Liver (tissue), 9 donors: Measurements from ENCODE around the gene NKD1. TPM values are rescaled to one million over a fixed set of nuclear protein-coding genes. Genes with fewer than 3 reads are reported as not detected.

Source experiments
- DNase-seq: peaks from one replicate; pipeline ENCODE4 v3.0.0-alpha.2; 2017; ENCODE audit warnings: low spot score
- H3K27ac ChIP-seq, 2 donors: one replicate each; pipeline ENCODE4 v1.7.0; 2013; ENCODE audit warnings: inconsistent platforms in 2 of 2, low read length in 2 of 2, control low read depth in 1 of 2, low read depth in 1 of 2, mild to moderate bottlenecking in 1 of 2
- H3K27me3 ChIP-seq, 4 donors: one replicate each; pipeline versions ENCODE4 v1.6.1 to v1.7.0; 2013; ENCODE audit warnings: low read length in 3 of 4, inconsistent platforms in 1 of 4, mild to moderate bottlenecking in 1 of 4, moderate library complexity in 1 of 4; ENCODE audit not compliant: control insufficient read depth in 4 of 4, insufficient read depth in 4 of 4
- H3K36me3 ChIP-seq, 4 donors: one replicate each; pipeline versions ENCODE4 v1.6.1 to v1.7.0; 2013; ENCODE audit warnings: low read length in 3 of 4, mild to moderate bottlenecking in 3 of 4, low read depth in 1 of 4, moderate library complexity in 1 of 4; ENCODE audit not compliant: control insufficient read depth in 4 of 4, insufficient read depth in 3 of 4
- H3K4me1 ChIP-seq, 4 donors: one replicate each; pipeline versions ENCODE4 v1.6.1 to v1.7.0; 2013; ENCODE audit warnings: low read length in 3 of 4, mild to moderate bottlenecking in 3 of 4, moderate library complexity in 1 of 4; ENCODE audit not compliant: control insufficient read depth in 4 of 4, insufficient read depth in 4 of 4
- H3K4me3 ChIP-seq, 3 donors: one replicate each; pipeline versions ENCODE4 v1.6.1 to v1.7.0; 2013; ENCODE audit warnings: low read length in 3 of 3, control low read depth in 1 of 3, low read depth in 1 of 3, mild to moderate bottlenecking in 1 of 3
- H3K9ac ChIP-seq, 2 donors: one replicate each; pipeline ENCODE4 v1.7.0; 2013; ENCODE audit warnings: low read length in 2 of 2, mild to moderate bottlenecking in 2 of 2, moderate library complexity in 2 of 2, control low read depth in 1 of 2, low read depth in 1 of 2
- H3K9me3 ChIP-seq, 4 donors: one replicate each; pipeline versions ENCODE4 v1.6.1 to v1.7.0; 2013; ENCODE audit warnings: low read length in 3 of 4; ENCODE audit not compliant: control insufficient read depth in 4 of 4
- CTCF ChIP-seq: fragments of 150-350 bp; IDR thresholded peaks from 2 replicates; pipeline ENCODE4 v1.5.1; 2017; ENCODE audit warnings: improper control_type of control experiment, low read depth, low read length; ENCODE audit not compliant: missing input control
- EGR1 ChIP-seq, 2 donors: IDR thresholded peaks; 2 replicates each; pipeline ENCODE4 v1.6.1; 2016 to 2018; ENCODE audit warnings: antibody characterized with exemption in 2 of 2, low read depth in 2 of 2
- FOXA1 ChIP-seq: IDR thresholded peaks from 2 replicates; pipeline ENCODE4 v1.6.1; 2016; ENCODE audit warnings: antibody characterized with exemption
- FOXA2 ChIP-seq: IDR thresholded peaks from 2 replicates; pipeline ENCODE4 v1.6.1; 2016; ENCODE audit warnings: antibody characterized with exemption
- GABPA ChIP-seq, 2 donors: IDR thresholded peaks in 1 of 2; conservative IDR thresholded peaks in 1 of 2; 2 replicates each; pipeline ENCODE4 v1.6.1; 2016; ENCODE audit warnings: antibody characterized with exemption in 2 of 2, mild to moderate bottlenecking in 1 of 2, moderate library complexity in 1 of 2
- HNF4A ChIP-seq, 2 donors: conservative IDR thresholded peaks; 2 replicates each; pipeline ENCODE4 v1.6.1; 2016; ENCODE audit warnings: antibody characterized with exemption in 2 of 2, mild to moderate bottlenecking in 2 of 2
- HNF4G ChIP-seq: IDR thresholded peaks from 2 replicates; pipeline ENCODE4 v1.6.1; 2016; ENCODE audit warnings: antibody characterized with exemption
- JUND ChIP-seq, 2 donors: IDR thresholded peaks; 2 replicates each; pipeline ENCODE4 v1.6.1; 2016; ENCODE audit warnings: antibody characterized with exemption in 2 of 2
- NR2F2 ChIP-seq: IDR thresholded peaks from 2 replicates; pipeline ENCODE4 v1.6.1; 2016; ENCODE audit warnings: antibody characterized with exemption
- RAD21 ChIP-seq, 2 donors: IDR thresholded peaks; 2 replicates each; pipeline ENCODE4 v1.6.1; 2016; ENCODE audit warnings: antibody characterized with exemption in 2 of 2, mild to moderate bottlenecking in 2 of 2
- RXRA ChIP-seq, 2 donors: IDR thresholded peaks; 2 replicates each; pipeline ENCODE4 v1.6.1; 2017 to 2018; ENCODE audit warnings: antibody characterized with exemption in 2 of 2, mild to moderate bottlenecking in 1 of 2
- SP1 ChIP-seq: IDR thresholded peaks from 2 replicates; pipeline ENCODE4 v1.6.1; 2018; ENCODE audit warnings: antibody characterized with exemption, mild to moderate bottlenecking
- TAF1 ChIP-seq: conservative IDR thresholded peaks from 2 replicates; pipeline ENCODE4 v1.6.1; 2016; ENCODE audit warnings: antibody characterized with exemption, mild to moderate bottlenecking
- YY1 ChIP-seq: IDR thresholded peaks from 2 replicates; pipeline ENCODE4 v1.6.1; 2016; ENCODE audit warnings: antibody characterized with exemption, mild to moderate bottlenecking
- WGBS: extraction: QIAGEN DNeasy Blood & Tissue Kit; methylation state at CpG from one replicate; pipeline ENCODE4 v1.1.7; 2013; 5-methylcytosine and 5-hydroxymethylcytosine counted together
- polyA plus RNA-seq, 2 donors: library from polyadenylated mRNA; stranded (reverse) in 1 of 2; unstranded in 1 of 2; fragments of 200-250 nt in 1 of 2; fragments of >200 nt in 1 of 2; fragmentation: Nextera tagmentation in 1 of 2; extraction: Ambion mirVana in 1 of 2; gene quantifications; one replicate each; pipeline versions ENCODE4 v1.2.1 to v1.2.3, GENCODE V29; 2013 to 2015
- total RNA-seq, 2 donors: library from RNA; depleted of rRNA; stranded (reverse); fragments of >200 nt; gene quantifications; one replicate each; pipeline ENCODE4 v1.2.3, GENCODE V29; 2014
- TF ChIP-seq, protein P1 (sequence below): IDR thresholded peaks from 2 replicates; pipeline ENCODE4 v1.6.1; 2016; ENCODE audit warnings: antibody characterized with exemption
- TF ChIP-seq, protein P2 (sequence below): IDR thresholded peaks from 2 replicates; pipeline ENCODE4 v1.6.1; 2016; ENCODE audit warnings: antibody characterized with exemption
- TF ChIP-seq, protein P3 (sequence below): IDR thresholded peaks from 2 replicates; pipeline ENCODE4 v1.6.1; 2016; ENCODE audit warnings: antibody characterized with exemption, mild to moderate bottlenecking
- TF ChIP-seq, protein P4 (sequence below): IDR thresholded peaks from 2 replicates; pipeline ENCODE4 v1.6.1; 2016; ENCODE audit warnings: antibody characterized with exemption
- donor health status: healthy.
- donor health status: healthy.
- donor health status: healthy.
- donor health status: healthy.
- donor health status: healthy.

The NKD1 gene
- total and polyA plus RNA-seq, 4 donors, result 0.28 to 3.5 (median 0.85) TPM

DNA sequence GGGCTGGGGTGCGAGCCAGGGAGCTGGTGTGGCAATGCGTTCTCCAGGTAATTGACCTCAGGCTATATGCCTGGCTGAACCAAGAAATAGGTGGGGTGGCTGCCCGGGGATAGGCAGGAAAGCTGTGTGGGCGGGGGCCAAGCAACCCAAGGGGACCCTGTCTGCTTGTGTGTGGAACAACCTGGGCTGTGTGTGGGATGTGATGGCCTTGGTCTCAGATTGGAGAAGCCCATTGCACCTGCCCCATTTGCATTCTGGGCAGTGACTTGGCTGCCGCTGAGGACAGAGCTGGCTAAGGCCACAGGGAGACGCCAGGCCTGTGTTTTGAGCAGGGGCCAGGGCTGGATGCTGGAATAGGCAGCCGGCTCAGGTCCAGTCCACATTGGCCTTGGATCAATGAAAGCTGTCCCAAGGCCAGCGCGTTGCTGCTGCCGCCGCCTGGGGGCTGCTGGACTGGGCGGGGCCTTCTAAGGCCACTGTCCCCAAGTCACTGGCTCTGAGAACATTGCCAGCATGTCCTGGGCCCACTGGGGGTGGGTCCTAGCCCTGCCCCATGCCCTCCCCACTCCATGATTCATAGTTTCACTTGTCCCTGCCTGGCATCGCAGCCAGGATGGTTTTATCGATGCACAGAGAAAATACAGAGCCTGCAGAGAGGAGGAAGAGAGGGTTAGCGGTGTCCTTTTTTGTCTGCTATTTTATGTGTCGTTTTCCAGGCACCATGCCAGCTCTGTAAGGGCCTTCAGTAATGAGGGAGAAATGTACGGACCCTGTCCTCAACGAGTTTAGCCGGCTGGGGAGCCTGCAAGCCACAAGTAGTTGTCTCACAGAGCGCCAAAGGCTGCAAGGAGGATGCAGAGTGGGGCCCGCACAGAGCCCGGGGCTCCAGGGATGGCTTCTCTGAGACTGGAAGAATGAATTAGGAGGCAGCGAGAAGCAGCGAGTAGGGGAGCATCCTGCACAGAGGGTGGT lies 43.9 kb downstream of the NKD1 start:
- Histone ChIP-seq H3K36me3 (no peaks in the 10 kb centered on the region), H3K4me1 (peaks cover 5 to 23% (median 22%) of the 10 kb centered on the region in 4 donors), H3K27ac (peak overlapping the region; percentile 65 to 86), H3K9me3 (no peaks in the 10 kb centered on the region), H3K27me3 (no peaks in the 10 kb centered on the region), H3K4me3 (no peak overlapping the region), H3K9ac (no peak overlapping the region)
- DNase-seq, result peak; percentile 44
- TF ChIP-seq GABPA (IDR thresholded peaks at IDR 0.05 in 1 of 2, conservative IDR thresholded peaks at IDR 0.05 in 1 of 2) (no peak), FOXA1 (no peak), EGR1 (IDR thresholded peaks at IDR 0.05; ENCODE audit: low read depth in 2 of 2) (peak; percentile 75 to 76), SP1 (peak; percentile 99), FOXA2 (no peak), TAF1 (no peak), RAD21 (IDR thresholded peaks at IDR 0.05) (peak; percentile 45 to 68), RXRA (IDR thresholded peaks at IDR 0.05) (peak; percentile 98 to 99), HNF4A (conservative IDR thresholded peaks at IDR 0.05) (peak; percentile 82 to 90), YY1 (peak; percentile 82), HNF4G (peak; percentile 43), NR2F2 (peak; percentile 65), CTCF (peak; percentile 23), JUND (IDR thresholded peaks at IDR 0.05) (peak; percentile 91 to 93)
- TF ChIP-seq, protein P1, sequence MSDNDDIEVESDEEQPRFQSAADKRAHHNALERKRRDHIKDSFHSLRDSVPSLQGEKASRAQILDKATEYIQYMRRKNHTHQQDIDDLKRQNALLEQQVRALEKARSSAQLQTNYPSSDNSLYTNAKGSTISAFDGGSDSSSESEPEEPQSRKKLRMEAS, result peak; percentile 76
- TF ChIP-seq, protein P2, sequence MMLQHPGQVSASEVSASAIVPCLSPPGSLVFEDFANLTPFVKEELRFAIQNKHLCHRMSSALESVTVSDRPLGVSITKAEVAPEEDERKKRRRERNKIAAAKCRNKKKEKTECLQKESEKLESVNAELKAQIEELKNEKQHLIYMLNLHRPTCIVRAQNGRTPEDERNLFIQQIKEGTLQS, result peak; percentile 77
- TF ChIP-seq, protein P3, sequence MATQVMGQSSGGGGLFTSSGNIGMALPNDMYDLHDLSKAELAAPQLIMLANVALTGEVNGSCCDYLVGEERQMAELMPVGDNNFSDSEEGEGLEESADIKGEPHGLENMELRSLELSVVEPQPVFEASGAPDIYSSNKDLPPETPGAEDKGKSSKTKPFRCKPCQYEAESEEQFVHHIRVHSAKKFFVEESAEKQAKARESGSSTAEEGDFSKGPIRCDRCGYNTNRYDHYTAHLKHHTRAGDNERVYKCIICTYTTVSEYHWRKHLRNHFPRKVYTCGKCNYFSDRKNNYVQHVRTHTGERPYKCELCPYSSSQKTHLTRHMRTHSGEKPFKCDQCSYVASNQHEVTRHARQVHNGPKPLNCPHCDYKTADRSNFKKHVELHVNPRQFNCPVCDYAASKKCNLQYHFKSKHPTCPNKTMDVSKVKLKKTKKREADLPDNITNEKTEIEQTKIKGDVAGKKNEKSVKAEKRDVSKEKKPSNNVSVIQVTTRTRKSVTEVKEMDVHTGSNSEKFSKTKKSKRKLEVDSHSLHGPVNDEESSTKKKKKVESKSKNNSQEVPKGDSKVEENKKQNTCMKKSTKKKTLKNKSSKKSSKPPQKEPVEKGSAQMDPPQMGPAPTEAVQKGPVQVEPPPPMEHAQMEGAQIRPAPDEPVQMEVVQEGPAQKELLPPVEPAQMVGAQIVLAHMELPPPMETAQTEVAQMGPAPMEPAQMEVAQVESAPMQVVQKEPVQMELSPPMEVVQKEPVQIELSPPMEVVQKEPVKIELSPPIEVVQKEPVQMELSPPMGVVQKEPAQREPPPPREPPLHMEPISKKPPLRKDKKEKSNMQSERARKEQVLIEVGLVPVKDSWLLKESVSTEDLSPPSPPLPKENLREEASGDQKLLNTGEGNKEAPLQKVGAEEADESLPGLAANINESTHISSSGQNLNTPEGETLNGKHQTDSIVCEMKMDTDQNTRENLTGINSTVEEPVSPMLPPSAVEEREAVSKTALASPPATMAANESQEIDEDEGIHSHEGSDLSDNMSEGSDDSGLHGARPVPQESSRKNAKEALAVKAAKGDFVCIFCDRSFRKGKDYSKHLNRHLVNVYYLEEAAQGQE, result peak; percentile 84
- TF ChIP-seq, protein P4, sequence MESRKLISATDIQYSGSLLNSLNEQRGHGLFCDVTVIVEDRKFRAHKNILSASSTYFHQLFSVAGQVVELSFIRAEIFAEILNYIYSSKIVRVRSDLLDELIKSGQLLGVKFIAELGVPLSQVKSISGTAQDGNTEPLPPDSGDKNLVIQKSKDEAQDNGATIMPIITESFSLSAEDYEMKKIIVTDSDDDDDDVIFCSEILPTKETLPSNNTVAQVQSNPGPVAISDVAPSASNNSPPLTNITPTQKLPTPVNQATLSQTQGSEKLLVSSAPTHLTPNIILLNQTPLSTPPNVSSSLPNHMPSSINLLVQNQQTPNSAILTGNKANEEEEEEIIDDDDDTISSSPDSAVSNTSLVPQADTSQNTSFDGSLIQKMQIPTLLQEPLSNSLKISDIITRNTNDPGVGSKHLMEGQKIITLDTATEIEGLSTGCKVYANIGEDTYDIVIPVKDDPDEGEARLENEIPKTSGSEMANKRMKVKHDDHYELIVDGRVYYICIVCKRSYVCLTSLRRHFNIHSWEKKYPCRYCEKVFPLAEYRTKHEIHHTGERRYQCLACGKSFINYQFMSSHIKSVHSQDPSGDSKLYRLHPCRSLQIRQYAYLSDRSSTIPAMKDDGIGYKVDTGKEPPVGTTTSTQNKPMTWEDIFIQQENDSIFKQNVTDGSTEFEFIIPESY, result peak; percentile 90
- 30% methylated on average over 24 of the region's 24 CpGs for WGBS
